ENCODE measurements around the gene TPRG1L.

The TPRG1L gene

GRCh38 chr1:3645247-3645646, 20.4 kb downstream of the TPRG1L start:
- DNase-seq (ENCODE audit: low read depth, low spot score) = no peak

GRCh38 chr1:3645666-3646355, 21.0 kb downstream of the TPRG1L start:
- DNase-seq (ENCODE audit: low read depth, low spot score) = no peak

- no peak for DNase-seq (ENCODE audit: low read depth, low spot score)
Observed at GRCh38 chr1:3646596-3646995, 21.8 kb downstream of the TPRG1L start.

GRCh38 chr1:3649342-3650247, 24.8 kb downstream of the TPRG1L start, which contains the start of gene WRAP73:
Gene WRAP73 (minus strand): TSS chr1:3650103. CDS start chr1:3649999, 104 bp downstream.
- peak; percentile 82 for DNase-seq (ENCODE audit: low read depth, low spot score)

- DNase-seq (ENCODE audit: low read depth, low spot score) = no peak
Observed at GRCh38 chr1:3650248-3651025, 25.6 kb downstream of the TPRG1L start.

GRCh38 chr1:3651026-3651929, 26.5 kb downstream of the TPRG1L start:
- DNase-seq (ENCODE audit: low read depth, low spot score) = no peak

- DNase-seq (ENCODE audit: low read depth, low spot score) = no peak
Observed at GRCh38 chr1:3651930-3652547, 27.2 kb downstream of the TPRG1L start, which contains the start of gene TP73. Gene TP73 (plus strand): TSS chr1:3652516. CDS start chr1:3682366, 29,850 bp downstream.

- DNase-seq (ENCODE audit: low read depth, low spot score) = no peak
Observed at GRCh38 chr1:3652548-3653285, 27.9 kb downstream of the TPRG1L start.

- no peak for DNase-seq (ENCODE audit: low read depth, low spot score)
Observed at GRCh38 chr1:3653286-3653618, 28.4 kb downstream of the TPRG1L start.

DNA sequence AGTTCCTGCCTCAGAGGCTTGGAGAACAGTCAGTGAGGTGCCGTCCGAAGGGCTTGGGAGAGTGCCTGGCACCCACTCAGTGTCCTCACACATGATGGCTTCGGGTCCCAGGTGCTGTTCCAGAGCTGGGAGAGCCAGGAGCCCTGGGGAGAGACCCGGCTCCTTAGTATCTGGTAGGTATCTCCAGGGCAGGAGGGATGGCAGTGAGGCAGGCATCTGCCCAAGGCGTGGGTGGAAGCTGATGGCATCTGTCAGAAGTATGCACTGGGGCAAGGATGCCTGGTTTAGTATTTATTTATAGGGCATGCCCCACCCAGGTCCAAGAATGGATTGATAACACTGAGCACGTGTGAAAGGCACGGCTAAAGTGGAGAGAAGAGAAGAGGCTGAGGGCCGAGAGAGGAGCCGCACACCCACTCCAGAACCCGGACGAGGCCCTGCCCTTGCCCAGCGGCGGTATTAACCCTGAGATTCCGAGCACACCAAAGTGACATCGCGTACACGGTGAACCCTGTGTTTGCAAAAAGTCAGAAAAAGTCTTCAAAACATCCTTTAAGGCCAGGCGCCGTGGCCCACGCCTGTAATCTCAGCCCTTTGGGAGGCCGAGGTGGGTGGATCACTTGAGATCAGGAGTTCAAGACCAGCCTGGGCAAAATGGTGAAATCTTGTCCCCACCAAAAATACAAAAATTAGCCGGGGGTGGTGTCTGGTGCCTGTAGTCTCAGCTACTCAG, 29.9 kb downstream of the TPRG1L start:
- no peak for DNase-seq (ENCODE audit: low read depth, low spot score)

GRCh38 chr1:3656450-3657095, 31.8 kb downstream of the TPRG1L start:
- no peak for DNase-seq (ENCODE audit: low read depth, low spot score)

- DNase-seq (ENCODE audit: low read depth, low spot score) = no peak
Observed at GRCh38 chr1:3657096-3657475, 32.3 kb downstream of the TPRG1L start.

DNA sequence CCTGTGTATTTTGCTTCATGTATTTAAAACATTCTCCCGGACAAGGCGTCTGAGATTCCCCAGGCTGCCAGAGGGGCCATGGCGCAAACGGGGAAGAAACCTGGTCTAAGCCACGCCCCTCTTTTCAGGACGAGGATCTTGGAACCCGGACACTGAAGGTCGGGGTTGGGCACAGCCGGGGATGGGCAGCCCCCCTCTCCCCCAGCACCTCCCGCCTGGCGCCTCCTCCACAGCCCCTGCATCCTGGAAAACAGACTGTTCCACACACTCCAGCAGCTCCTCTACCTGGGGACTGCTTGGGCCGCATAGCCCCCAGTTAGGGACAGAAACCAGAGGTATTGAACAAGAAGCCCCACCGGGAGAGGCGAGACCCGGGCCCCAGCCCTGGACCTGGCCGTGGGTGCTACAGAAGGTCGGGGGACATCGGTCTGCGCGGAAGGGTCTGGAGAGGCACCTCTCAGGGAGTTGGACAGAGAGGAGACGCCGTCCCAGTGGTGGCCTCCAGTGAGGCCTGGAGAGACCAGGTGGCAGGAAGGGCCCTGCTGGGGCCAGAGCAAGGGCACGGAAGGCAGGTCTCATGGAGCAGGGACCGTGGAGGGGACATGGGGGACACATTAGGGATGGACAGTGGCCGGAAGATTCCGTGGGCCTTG, 32.9 kb downstream of the TPRG1L start:
- DNase-seq (ENCODE audit: low read depth, low spot score) = no peak

- DNase-seq (ENCODE audit: low read depth, low spot score) = no peak
Observed at GRCh38 chr1:3658231-3658615, 33.4 kb downstream of the TPRG1L start.

GRCh38 chr1:3659093-3659492, 34.3 kb downstream of the TPRG1L start:
- DNase-seq (ENCODE audit: low read depth, low spot score) = no peak

DNA sequence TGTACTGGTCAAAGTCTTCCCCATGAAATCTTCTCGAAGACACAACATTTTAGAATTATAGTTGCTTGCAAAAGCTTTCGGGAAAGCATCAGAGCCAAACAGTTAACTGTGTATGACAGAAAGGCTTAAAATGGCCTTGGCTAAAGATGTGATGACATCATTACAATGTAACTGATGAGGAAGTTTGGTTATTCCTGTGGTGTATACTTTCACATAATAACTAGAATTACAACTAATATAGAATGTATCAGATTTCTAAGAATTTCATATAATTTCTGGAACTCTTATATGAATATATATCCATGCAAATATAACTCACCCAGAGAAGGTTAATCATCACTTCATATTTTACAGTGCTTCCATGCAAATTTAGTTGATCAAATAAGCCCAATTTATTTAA, 35.9 kb downstream of the TPRG1L start:
- no peak for DNase-seq (ENCODE audit: low read depth, low spot score)

- DNase-seq (ENCODE audit: low read depth, low spot score) = no peak
Observed at GRCh38 chr1:3661631-3662030, 36.8 kb downstream of the TPRG1L start.

- no peak for DNase-seq (ENCODE audit: low read depth, low spot score)
Observed at GRCh38 chr1:3662080-3662671, 37.4 kb downstream of the TPRG1L start.

All from iPS DF 19.7 (cell line).